GM21529 (cell line): ENCODE data around the gene TPTE2.
"Not testable (repeated sequence)": the region's sequence is repeated elsewhere in the genome, so short reads cannot be mapped to it uniquely, and the experiment has no call there.

ENCODE experiments used
- ATAC-seq: cut with Tn5 transposase; IDR thresholded peaks from one replicate; pipeline ENCODE4 v1.9.1; 2021; ENCODE audit not compliant: unreplicated experiment

The TPTE2 gene

DNA sequence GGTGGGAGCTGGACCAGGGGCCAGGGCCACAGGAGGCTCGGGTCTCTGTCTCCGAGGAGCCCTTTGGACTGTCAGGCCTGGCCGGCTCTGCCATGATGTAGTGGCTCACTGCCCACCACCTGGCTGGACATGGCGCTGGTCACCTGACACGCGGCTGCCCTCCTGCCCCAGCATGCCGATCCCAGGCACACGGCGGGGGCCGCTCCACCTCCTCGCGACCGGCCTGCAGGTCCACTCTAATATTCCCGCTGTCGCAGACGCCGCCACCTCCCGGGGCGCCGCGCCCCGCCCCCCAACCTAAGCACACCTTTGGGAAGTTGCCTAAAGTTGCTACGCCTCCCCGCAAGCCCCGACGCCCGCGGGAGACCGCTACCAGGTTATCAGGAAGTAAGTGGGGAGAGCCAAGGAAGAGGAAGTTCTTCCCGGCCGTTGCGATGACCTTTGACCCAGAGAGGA lies at the start of gene TPTE2:
TPTE2 (minus strand) TSS at position 406 of the 456 bp plus-strand sequence. CDS start 58,298 bp downstream, outside the sequence.
- ATAC-seq = not testable (repeated sequence)

GRCh38 chr13:19607523-19608078 lies 46.3 kb upstream of the TPTE2 start:
- no peak for ATAC-seq

DNA sequence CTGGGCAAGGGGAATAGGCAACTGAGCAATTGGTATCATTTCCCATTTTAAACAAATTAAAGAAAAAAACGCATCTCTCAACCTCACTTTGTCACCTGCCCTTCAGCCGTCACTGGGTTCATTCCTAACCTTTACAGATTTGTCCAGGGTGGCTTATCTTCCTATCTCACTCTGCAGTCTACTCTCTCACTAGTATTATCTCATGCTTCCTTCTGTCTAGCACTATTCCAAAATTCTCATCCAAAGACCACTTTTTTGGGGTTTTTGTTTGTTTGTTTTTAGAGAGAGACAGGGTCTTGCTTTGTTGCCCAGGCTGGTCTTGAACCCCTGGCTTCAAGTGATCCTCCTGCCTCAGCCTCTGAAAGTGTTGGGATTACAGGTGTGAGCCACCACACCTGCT lies 45.4 kb upstream of the TPTE2 start:
- ATAC-seq = no peak

GRCh38 chr13:19606152-19606551 lies 44.8 kb upstream of the TPTE2 start:
- ATAC-seq = no peak

DNA sequence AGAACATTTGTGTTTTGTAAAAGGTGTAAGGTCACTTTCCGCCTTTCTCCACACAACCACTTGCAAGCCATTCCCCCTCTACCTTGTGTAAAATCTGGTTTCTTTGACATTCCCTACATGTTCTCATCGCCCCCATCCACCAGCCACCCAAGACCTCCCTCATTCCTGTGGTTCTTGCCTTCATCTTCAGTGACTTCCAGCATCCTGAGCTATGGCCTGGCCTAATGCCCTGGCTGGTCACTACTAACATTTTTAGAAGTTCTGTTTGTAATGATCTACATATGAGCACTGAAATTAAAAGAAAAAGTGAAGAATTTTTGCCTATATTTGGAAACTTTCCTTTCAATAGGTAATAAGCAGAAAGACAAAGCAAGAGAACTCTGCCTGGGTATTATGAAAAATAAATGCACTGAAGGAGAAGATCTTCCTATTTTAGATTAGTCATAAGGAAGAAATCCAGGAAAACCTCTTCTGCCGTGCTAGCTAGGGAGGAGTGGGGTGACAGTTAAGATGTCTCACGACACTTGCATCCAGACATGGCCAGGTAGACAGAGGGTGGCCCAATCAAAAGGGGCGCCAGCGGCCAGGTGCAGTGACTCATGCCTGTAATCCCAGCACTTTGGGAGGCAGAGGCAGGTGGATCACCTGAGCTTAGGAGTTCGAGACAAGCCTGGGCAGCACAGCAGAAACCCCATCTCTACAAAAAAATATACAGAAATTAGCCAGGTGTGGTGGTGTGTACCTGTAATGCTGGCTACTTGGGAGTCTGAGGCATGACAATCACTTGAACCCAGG lies 44.0 kb upstream of the TPTE2 start:
- ATAC-seq = no peak

DNA sequence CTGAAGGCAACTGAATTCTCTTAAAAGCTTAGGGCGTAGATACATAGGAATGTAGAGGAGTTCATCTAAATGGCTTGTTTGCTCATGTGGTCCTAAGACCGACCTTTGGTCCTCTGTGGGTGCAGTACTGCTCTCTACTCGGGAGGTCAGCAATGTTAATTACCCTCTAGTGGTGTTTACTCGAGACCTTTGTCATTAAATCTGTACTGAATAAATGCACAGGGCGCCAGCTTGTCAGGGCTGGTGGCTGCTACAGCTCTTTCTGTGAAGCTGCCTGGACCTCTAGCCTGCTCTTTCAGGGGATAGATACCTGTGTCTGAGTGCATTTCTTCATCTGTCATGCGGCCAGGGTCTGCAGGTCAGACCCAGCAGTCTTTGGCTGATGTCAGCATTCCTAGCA lies 43.0 kb upstream of the TPTE2 start:
- no peak for ATAC-seq

DNA sequence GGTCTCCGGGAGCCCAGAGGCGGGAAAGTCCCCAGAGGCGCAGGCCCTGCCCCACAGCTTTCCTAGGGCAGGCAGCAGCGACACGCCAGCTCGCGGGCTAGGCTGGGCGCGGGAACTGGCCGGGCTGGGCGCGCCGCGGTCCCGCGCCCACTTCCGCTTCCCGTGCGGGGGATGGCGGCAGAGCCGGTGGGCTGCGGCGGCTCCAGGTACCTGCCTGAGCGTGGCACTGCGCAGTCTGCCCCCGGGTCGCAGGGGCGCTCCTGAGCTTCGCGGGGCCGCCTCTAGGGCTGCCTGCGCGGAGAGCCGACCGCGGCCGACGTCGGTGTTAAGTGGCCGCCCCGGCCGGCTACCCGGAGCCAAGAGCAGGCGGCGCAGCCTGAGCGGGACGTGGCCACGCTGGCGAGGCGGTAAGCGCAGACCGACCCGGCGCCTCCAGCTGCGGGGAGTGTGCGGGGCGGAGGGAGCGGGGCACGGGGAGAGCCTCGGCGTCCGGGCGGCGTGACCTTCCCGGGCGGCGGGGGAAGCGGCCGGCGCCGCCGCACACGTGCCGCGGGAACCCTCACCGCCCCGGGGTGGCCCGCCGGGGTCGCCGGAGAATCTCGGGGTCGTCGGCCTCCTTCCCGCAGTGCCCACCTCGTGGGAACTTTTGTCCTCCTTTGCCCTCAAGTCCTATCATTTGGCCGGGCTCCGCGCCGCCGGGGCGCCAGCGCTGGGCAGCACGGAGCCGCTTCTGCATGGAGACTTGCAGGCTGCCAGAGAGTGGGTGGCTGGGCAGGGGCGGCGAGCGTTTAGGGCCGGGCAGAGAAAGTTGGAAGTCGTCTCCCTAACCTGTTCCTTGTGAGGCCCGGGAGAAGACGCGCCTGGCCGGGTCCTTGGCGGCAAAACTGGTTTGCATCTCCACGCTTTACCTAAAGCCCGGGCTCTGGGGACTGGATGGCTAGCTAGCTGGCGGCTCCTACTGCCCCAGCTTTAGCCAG lies 40.7 kb upstream of the TPTE2 start:
- peak; percentile 86 for ATAC-seq

DNA sequence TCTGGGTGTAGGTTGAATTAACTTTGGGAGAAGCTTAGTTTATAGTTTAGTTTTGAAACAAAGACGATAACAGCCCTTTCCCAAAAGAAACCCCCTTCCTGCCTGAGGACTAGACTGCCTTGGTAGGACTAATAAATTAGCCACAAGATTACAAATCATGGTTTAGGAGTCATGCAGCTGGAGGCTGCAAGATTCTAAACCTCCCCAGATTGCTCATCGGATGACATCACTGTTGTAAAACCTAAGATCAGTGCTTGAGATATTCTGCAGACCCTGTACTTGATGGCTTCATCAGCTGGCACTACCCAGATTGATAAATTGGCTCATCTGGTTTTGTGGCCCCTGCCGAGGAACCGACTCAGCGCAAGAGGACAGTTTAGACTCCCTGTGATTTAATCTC lies 36.2 kb upstream of the TPTE2 start:
- ATAC-seq = no peak

- ATAC-seq = no peak
Measured at GRCh38 chr13:19596960-19597361, 35.6 kb upstream of the TPTE2 start.

DNA sequence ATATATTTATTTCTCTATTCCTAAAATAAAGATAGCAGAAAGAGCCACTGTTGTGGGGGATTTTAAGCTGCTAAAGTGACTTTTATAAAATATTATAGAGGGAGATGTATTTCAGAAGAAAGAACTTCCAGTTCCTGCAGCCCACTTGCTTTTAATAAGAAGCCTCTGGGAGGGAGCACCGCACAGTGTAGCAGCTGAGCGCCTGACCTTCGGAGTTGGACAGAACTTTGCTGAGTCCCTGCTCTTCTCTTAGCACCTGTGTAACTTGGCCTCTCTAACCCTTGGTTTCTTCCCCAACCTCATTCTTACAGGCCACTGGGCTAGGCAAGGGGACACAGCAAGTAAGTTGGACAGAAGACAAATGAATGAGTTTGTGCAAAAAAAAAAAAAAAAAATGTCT lies 34.8 kb upstream of the TPTE2 start:
- ATAC-seq = no peak

DNA sequence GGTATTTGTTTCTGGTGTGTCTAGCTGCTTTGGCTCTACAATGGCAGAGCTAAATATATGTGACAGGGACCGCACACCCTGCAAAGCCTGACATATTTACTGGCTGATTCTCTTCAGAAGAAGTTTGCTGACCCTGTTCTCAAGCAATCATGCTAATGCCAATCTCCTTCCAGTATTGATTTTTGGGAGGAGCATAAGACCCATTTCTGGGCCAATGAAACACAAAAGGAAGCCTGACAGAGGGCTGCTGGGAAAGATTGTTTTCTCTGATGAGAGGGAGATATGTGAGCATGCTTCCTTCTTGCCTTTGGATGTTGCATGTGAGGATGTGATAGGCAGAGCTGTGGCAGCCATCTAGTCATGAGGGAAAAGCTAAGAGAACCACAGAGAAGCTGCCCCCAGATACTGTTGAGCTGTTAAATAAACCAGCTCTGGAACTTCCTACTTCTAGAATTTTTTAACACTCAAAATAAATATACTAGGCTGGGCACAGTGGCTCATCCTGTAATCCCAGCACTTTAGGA lies 31.4 kb upstream of the TPTE2 start:
- ATAC-seq = no peak

- no peak for ATAC-seq
Measured at GRCh38 chr13:19591864-19592263, 30.5 kb upstream of the TPTE2 start.

DNA sequence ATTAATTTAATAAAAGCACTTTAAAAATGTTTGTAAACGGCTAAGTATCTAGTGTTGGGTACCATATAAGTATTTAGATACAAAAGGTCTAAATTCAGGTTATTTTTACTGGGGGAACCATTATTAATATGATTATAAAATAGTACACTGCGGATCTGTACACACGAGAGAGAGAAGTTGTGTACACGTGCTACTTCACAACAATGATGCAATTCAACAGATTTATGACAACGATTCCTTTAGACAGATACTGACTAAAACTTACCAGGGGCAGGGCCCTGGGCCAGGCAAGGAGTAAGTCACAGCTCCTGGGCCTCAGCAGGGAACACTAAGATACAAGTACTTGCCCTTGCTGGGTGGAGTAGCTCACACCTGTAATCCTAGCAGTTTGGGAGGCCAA lies 29.1 kb upstream of the TPTE2 start:
- no peak for ATAC-seq

DNA sequence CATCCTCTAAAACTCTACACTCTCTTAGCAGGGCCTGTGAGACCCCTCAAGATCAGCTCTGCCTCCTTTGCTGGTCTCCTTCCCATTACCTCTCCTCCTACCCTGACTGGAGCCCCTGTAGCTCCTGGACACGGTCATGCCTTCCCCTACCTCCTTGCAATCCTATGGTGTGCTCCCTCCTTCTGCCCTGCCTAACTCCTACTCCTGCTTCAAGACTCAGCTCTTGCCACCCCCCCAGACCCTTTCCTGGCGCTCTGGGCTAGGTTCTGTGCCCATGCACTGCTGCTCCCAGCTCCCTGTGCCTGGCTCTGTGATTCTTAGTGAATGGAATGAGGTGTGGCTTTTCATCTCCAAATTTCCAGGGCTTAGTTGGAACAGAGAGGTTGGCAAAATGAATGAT lies 28.0 kb upstream of the TPTE2 start:
- ATAC-seq = no peak

- ATAC-seq = peak; percentile 79
Measured at GRCh38 chr13:19587635-19588300, 26.4 kb upstream of the TPTE2 start.

DNA sequence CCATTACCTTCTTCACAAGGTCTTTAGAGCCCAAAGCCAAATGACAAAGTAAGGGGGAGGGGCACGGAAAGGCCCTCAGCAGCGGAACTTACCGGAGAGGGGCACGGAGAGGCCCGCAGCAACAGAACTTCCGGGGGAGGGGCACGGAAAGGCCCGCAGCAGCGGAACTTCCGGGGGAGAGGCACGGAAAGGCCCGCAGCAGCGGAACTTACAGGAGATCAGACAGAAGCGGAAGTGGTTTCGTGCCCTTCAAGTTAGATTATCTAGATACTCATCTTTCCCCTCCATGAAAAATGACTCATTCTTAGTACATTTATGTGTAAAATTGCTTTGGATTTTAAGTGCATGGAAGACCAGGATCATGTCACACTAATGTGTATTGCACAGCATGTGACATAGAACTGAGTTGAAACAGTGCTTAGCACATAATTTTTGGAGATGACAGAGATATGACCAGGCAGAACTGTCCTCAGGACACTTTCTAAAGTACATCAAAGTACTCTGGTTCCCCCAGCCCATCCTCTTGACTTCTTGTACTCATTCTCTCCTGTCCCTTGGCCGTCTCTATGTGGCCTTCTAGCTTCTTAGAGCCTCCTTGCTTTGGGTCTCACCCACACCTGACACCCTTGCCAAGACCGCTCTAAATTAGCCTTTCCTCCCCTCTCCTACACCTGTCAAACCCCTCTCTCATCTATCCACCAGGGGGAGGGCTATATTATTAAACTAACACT lies 25.7 kb upstream of the TPTE2 start:
- ATAC-seq = peak; percentile 80

DNA sequence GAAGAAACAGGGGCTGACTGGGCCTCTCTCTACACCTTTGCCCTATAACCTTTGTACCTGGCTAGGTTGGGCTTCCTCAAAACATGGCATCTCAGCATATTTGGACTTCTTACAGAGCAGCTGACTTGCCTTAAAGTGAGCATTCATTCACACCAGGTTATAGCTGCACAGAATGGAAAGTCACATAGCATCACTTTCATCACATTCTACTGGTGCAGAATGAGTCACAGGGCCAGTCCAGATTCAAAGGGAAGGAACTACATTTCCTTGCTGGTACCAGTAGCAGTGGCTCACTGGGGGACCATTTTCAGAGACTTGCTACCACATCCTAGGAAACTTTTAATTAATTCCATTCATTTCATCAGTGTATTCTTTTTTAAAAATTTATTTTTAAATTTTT lies 20.3 kb upstream of the TPTE2 start:
- peak; percentile 68 for ATAC-seq

DNA sequence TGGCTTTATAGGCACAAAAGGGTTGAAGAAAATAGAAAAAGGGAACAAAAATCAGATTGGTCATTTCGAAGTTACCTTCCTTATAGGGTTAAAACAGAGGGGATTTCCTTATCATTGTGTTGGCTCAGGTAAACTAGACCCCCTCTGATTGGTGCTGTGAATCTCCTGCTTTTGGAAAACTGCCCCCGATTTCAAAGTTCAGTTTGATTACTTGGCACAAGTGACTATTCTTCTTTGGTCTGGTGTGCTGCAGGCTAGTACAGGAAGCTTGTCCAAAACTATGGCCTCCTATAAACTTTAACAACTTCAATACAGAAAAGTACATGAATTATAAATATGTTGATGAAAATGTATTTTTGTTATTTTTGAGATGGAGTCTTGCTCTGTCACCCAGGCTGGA lies 13.9 kb upstream of the TPTE2 start:
- ATAC-seq = no peak

- ATAC-seq = no peak
Measured at GRCh38 chr13:19573120-19573716, 11.9 kb upstream of the TPTE2 start.

DNA sequence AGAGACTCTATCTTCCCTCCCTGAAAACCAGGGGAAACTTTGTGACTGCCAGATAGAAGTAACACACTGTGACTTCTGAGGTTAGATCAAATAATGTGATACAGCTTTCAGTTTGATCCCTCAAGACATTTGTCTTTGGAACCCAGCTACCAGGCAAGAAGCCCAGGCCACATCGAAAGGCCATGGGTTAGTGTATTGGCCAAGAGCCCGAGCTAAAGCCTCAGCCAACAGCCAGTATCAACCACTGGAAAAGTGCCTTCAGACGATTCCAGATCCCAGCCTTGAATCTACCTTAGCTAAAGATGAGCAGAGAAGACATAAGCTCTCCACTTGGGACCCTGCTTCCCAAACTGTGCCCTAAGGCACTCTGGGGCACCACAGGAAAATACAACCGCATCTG lies 10.9 kb upstream of the TPTE2 start:
- no peak for ATAC-seq
